Measurements from ENCODE around the gene GBP1.

GRCh38 chr1:89098857-89099256 lies 33.8 kb upstream of the GBP1 start:
- TF ChIP-seq, protein P1, sequence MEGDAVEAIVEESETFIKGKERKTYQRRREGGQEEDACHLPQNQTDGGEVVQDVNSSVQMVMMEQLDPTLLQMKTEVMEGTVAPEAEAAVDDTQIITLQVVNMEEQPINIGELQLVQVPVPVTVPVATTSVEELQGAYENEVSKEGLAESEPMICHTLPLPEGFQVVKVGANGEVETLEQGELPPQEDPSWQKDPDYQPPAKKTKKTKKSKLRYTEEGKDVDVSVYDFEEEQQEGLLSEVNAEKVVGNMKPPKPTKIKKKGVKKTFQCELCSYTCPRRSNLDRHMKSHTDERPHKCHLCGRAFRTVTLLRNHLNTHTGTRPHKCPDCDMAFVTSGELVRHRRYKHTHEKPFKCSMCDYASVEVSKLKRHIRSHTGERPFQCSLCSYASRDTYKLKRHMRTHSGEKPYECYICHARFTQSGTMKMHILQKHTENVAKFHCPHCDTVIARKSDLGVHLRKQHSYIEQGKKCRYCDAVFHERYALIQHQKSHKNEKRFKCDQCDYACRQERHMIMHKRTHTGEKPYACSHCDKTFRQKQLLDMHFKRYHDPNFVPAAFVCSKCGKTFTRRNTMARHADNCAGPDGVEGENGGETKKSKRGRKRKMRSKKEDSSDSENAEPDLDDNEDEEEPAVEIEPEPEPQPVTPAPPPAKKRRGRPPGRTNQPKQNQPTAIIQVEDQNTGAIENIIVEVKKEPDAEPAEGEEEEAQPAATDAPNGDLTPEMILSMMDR (conservative IDR thresholded peaks at IDR 0.05): no peak
- no peak for TF ChIP-seq ZFX (IDR thresholded peaks at IDR 0.05)

Measured in C4-2B (cell line).